SW480 (cell line): ENCODE data around the gene ARHGAP9.
"Not testable (repeated sequence)": the region's sequence is repeated elsewhere in the genome, so short reads cannot be mapped to it uniquely, and the experiment has no call there.

Experiments used
- DNase-seq: peaks from one replicate; pipeline ENCODE4 v3.0.0-alpha.2; 2016; ENCODE audit warnings: low spot score

The ARHGAP9 gene

GRCh38 chr12:57517187-57517586 lies 37.5 kb upstream of the ARHGAP9 start:
- DNase-seq: no peak

GRCh38 chr12:57516617-57517153 lies 37.0 kb upstream of the ARHGAP9 start:
- DNase-seq: no peak

GRCh38 chr12:57515934-57516541 lies 36.4 kb upstream of the ARHGAP9 start:
- DNase-seq: no peak

GRCh38 chr12:57515408-57515933 lies 35.8 kb upstream of the ARHGAP9 start:
- DNase-seq: no peak

- DNase-seq: no peak
These were observed 35.2 kb upstream of the ARHGAP9 start for GRCh38 chr12:57514720-57515407.

- not testable (repeated sequence) for DNase-seq
These were observed 34.6 kb upstream of the ARHGAP9 start for GRCh38 chr12:57514246-57514645.

GRCh38 chr12:57513677-57514076 lies 34.0 kb upstream of the ARHGAP9 start:
- not testable (repeated sequence) for DNase-seq

- DNase-seq: no peak
These were observed 33.6 kb upstream of the ARHGAP9 start for GRCh38 chr12:57513266-57513665.

- DNase-seq: no peak
These were observed 33.0 kb upstream of the ARHGAP9 start for GRCh38 chr12:57512665-57513064.

GRCh38 chr12:57511588-57512325 lies 32.1 kb upstream of the ARHGAP9 start:
- no peak for DNase-seq

DNA sequence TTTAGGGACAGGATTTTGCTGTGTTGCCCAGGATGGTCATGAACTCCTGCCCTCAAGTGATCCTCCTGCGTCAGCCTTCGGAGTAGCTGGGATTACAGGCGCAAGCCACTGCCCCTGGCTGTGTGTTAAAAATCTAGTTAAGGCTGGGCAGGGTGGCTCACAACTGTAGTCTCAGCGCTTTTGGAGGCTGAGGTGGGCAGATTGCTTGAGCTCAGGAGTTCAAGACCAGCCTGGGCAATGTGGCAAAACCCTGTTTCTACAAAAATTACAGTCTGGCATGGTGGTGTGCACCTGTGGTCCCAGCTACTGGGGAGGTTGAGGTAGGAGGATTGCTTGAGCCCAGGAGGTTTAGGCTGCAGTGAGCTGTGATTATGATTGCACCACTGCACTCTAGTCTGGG lies 31.5 kb upstream of the ARHGAP9 start:
- DNase-seq: no peak

- DNase-seq: not testable (repeated sequence)
These were observed 28.1 kb upstream of the ARHGAP9 start for GRCh38 chr12:57507796-57508195.

GRCh38 chr12:57506541-57506940 lies 26.9 kb upstream of the ARHGAP9 start:
- not testable (repeated sequence) for DNase-seq

DNA sequence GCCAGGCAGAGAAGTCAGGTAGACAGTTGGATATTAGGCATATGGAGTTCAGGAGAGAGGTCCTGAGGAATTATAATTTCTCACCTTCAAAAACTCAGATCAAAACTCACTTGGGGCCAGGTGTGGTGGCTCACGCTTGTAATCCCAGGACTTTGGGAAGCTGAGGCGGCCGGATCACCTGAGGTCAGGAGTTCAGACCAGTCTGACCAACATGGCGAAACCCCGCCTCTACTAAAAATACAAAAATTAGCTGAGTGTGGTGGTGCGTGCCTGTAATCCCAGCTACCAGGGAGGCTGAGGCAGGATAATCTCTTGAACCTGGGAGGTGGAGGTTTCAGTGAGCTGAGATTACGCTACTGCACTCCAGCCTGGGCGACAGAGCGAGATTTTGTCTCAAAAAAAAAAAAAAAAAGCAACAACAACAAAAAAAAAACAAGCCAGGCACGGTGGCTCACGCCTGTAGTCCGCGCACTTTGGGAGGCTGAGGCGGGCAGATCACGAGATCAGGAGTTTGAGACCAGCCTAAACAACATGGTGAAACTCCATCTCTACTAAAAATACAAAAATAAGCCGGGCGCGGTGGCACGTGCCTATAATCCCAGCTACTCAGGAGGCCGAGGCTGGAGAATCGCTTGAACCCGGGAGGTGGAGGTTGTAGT lies 22.8 kb upstream of the ARHGAP9 start:
- not testable (repeated sequence) for DNase-seq

- no peak for DNase-seq
These were observed 20.5 kb upstream of the ARHGAP9 start for GRCh38 chr12:57500213-57500612.

GRCh38 chr12:57498571-57498970 lies 18.9 kb upstream of the ARHGAP9 start:
- DNase-seq: no peak

GRCh38 chr12:57498132-57498502 lies 18.5 kb upstream of the ARHGAP9 start:
- DNase-seq: no peak

DNA sequence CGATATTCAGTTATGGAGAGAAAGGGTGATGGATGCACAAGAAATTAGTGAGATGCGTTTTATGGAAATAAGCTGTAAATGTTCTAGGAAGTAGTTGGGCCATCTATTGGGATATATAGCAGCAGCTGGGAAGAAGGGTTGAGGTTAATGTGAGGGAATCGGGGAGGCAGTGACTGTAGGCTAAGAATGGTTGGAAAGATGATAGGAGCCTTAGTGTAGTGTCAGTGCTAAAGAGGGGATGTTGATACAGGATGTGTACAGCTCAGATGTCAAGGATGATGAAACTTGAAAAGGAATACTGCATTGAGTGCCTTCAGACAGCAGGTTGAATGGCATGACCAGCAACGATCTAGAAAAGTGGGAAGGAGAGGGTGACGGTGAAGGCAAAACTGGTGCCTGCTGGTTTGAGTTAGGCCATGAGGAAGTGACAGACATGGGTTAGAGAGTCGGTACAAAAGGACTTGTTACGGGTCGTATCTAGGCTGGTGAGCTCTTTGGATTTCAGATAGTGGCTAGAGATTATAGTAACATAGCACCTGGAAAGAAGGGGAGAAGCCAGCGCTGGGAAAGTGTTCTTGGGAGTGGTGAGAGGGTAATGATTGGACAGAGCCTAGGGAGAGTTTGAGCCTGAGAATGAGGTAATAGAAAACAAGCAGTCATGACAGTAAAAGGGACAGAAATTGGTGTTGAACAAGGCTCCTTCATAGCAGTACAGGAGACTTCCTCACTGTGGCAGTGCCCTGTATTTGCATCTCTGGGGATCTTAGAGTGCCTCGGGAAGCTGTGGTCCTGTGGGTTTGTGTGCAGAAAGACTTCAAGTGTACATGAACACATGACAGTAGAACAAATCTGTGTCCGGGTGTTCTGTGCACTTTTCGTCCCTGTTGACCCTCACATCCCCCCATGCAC lies 17.8 kb upstream of the ARHGAP9 start:
- no peak for DNase-seq

DNA sequence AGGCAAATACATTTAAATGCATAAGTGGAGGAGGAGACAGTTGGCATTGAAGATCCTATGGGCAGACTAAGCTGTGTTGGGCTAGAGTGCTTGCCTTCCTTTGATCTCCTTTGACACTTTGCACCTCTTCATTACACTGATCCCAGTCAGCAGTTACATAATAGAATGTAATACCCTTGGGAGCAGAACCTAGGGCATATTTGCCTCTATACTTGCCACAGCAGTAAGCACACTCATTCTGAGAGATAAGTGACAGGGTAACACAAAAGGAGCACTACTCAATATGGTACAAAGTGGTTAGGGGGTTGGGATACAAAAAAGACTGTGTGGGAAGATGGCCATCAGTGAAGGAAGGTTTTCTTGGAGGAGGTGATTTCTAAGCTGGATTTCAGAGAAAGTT lies 17.2 kb upstream of the ARHGAP9 start:
- DNase-seq: no peak

DNA sequence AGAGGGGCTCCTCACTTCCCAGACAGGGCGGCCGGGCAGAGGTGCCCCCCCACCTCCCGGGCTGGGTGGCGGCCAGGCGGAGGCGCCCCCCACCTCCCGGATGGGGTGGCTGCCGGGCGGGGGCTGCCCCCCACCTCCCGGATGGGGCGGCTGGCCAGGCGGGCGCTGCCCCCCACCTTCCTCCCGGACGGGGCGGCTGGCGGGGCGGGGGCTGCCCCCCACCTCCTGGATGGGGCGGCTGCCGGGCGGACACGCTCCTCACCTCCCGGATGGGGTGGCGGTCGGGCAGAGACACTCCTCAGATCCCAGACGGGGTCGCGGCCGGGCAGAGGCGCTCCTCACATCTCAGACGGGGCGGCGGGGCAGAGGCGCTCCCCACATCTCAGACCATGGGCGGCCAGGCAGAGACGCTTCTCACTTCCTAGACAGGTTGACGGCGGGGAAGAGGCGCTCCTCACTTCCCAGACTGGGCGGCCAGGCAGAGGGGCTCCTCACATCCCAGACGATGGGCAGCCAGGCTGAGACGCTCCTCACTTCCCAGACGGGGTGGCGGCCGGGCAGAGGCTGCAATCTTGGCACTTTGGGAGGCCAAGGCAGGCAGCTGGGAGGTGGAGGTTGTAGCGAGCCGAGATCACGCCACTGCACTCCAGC lies 15.5 kb upstream of the ARHGAP9 start:
- DNase-seq: not testable (repeated sequence)
